ENCODE measurements around the gene ADRA2B.
A peak's percentile ranks its signal among the peaks of the same experiment; 100 is the strongest.

Gene ADRA2B

GRCh38 chr2:96118698-96119388, 2.5 kb upstream of the ADRA2B start:
- no peak for DNase-seq (ENCODE audit: low read depth, low spot score)

GRCh38 chr2:96117701-96118588, 1.6 kb upstream of the ADRA2B start:
- DNase-seq (ENCODE audit: low read depth, low spot score), result no peak

- peak; percentile 27 for DNase-seq (ENCODE audit: low read depth, low spot score)
Measured at GRCh38 chr2:96116879-96117533, 635 bp upstream of the ADRA2B start.

GRCh38 chr2:96115631-96116423, 544 bp downstream of the ADRA2B start:
- no peak for DNase-seq (ENCODE audit: low read depth, low spot score)

- DNase-seq (ENCODE audit: low read depth, low spot score), result no peak
Measured at GRCh38 chr2:96114903-96115581, 1.3 kb downstream of the ADRA2B start.

GRCh38 chr2:96114546-96114902, 1.8 kb downstream of the ADRA2B start:
- no peak for DNase-seq (ENCODE audit: low read depth, low spot score)

GRCh38 chr2:96113951-96114350, 2.4 kb downstream of the ADRA2B start:
- DNase-seq (ENCODE audit: low read depth, low spot score), result no peak

- no peak for DNase-seq (ENCODE audit: low read depth, low spot score)
Measured at GRCh38 chr2:96113367-96113677, 3.0 kb downstream of the ADRA2B start.

GRCh38 chr2:96112501-96113366, 3.6 kb downstream of the ADRA2B start:
- no peak for DNase-seq (ENCODE audit: low read depth, low spot score)

- DNase-seq (ENCODE audit: low read depth, low spot score), result no peak
Measured at GRCh38 chr2:96111823-96112500, 4.4 kb downstream of the ADRA2B start.

- no peak for DNase-seq (ENCODE audit: low read depth, low spot score)
Measured at GRCh38 chr2:96111257-96111640, 5.1 kb downstream of the ADRA2B start.

GRCh38 chr2:96110621-96111256, 5.6 kb downstream of the ADRA2B start:
- DNase-seq (ENCODE audit: low read depth, low spot score), result no peak

- no peak for DNase-seq (ENCODE audit: low read depth, low spot score)
Measured at GRCh38 chr2:96109931-96110511, 6.3 kb downstream of the ADRA2B start.

GRCh38 chr2:96109361-96109680, 7.0 kb downstream of the ADRA2B start:
- no peak for DNase-seq (ENCODE audit: low read depth, low spot score)

- DNase-seq (ENCODE audit: low read depth, low spot score), result no peak
Measured at GRCh38 chr2:96108541-96109360, 7.6 kb downstream of the ADRA2B start.

- DNase-seq (ENCODE audit: low read depth, low spot score), result no peak
Measured at GRCh38 chr2:96108151-96108540, 8.2 kb downstream of the ADRA2B start.

- no peak for DNase-seq (ENCODE audit: low read depth, low spot score)
Measured at GRCh38 chr2:96107708-96108065, 8.7 kb downstream of the ADRA2B start.

GRCh38 chr2:96106991-96107707, 9.2 kb downstream of the ADRA2B start:
- no peak for DNase-seq (ENCODE audit: low read depth, low spot score)

Data from activated naive CD8-positive, alpha-beta T cell treated with anti-CD3 and anti-CD28 coated beads, Interleukin-2, amount 50 U/mL, for 16 hours (primary cell).